ENCODE data around the gene EML2.

DNA sequence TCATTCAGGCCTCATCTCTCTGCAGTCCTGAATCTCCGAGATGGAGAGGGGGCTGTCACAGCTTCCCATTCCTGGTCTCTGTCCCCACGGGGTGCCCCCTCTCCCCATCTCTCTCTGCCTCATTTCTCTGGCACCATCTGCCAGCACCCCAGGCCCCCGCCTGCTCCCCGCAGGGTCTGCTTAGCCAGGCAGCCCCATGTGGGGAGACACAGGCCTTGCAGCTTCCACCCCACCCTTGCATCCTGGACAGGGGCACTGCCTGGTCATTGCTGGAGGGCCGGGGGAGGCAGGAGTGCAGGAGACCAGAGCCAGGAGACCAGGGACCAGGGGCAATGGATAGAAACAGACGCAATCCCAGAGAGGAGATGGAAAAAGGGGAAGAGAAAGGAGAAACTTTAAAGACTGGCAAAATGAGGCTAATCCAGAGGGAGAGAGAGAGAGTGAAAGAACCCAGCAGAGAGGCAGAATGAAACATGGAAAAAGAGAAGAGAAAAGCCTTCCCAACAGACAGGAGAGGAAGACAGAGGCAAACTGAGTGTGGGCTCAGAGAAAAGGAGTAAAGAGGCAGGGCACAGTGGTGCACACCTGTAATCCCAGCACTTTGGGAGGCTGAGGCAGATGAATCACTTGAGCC is 20.0 kb upstream of the EML2 start:
- no peak for TF ChIP-seq POLR2A (IDR thresholded peaks at IDR 0.05)
- TF ChIP-seq, protein P1, sequence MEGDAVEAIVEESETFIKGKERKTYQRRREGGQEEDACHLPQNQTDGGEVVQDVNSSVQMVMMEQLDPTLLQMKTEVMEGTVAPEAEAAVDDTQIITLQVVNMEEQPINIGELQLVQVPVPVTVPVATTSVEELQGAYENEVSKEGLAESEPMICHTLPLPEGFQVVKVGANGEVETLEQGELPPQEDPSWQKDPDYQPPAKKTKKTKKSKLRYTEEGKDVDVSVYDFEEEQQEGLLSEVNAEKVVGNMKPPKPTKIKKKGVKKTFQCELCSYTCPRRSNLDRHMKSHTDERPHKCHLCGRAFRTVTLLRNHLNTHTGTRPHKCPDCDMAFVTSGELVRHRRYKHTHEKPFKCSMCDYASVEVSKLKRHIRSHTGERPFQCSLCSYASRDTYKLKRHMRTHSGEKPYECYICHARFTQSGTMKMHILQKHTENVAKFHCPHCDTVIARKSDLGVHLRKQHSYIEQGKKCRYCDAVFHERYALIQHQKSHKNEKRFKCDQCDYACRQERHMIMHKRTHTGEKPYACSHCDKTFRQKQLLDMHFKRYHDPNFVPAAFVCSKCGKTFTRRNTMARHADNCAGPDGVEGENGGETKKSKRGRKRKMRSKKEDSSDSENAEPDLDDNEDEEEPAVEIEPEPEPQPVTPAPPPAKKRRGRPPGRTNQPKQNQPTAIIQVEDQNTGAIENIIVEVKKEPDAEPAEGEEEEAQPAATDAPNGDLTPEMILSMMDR (IDR thresholded peaks at IDR 0.05): no peak
